WI38 (cell line): ENCODE measurements around the gene UBQLNL.

Source experiments
- H3K4me3 ChIP-seq: 2 replicates; pipeline ENCODE4 v1.5.1; 2011; ENCODE audit warnings: low read depth, mild to moderate bottlenecking, control low read depth, low read length
- CTCF ChIP-seq: IDR thresholded peaks from 2 replicates; pipeline ENCODE4 v1.5.1; 2012; ENCODE audit warnings: low read depth, mild to moderate bottlenecking, control low read depth, low read length

UBQLNL gene

GRCh38 chr11:5507933-5508305 lies 8.6 kb downstream of the UBQLNL start:
- no peak overlapping the region for H3K4me3 ChIP-seq
- no peak for TF ChIP-seq CTCF

- H3K4me3 ChIP-seq, result no peak overlapping the region
- TF ChIP-seq CTCF, result no peak
Measured at GRCh38 chr11:5507177-5507932, 9.1 kb downstream of the UBQLNL start.

GRCh38 chr11:5505363-5506048 lies 11.0 kb downstream of the UBQLNL start:
- no peak for TF ChIP-seq CTCF
- no peak overlapping the region for H3K4me3 ChIP-seq

GRCh38 chr11:5504403-5504921 lies 12.0 kb downstream of the UBQLNL start:
- no peak for TF ChIP-seq CTCF
- H3K4me3 ChIP-seq, result no peak overlapping the region

- no peak overlapping the region for H3K4me3 ChIP-seq
- TF ChIP-seq CTCF, result no peak
Measured at GRCh38 chr11:5500393-5500801, 16.1 kb downstream of the UBQLNL start.

- no peak overlapping the region for H3K4me3 ChIP-seq
Measured at GRCh38 chr11:5499671-5500070, 16.8 kb downstream of the UBQLNL start.

More at GRCh38 chr11:5499671-5500070, 16.8 kb downstream of the UBQLNL start:
- no peak for TF ChIP-seq CTCF
